ENCODE results near the gene ZNF451. TPM values are rescaled to one million over a fixed set of nuclear protein-coding genes. Genes with fewer than 3 reads are reported as not detected.

ZNF451 gene
- total and polyA plus RNA-seq, 2 experiments from 2014 or later = 19.9 to 39.0 TPM

- Histone ChIP-seq H3K4me2 (ENCODE audit: unreplicated experiment) (no peak overlapping the region), H3K36me3 (ENCODE audit: low read depth) (no peaks in the 10 kb centered on the region), H3K4me1 (ENCODE audit: insufficient read depth) (peaks cover 4% of the 10 kb centered on the region), H3K9me3 (ENCODE audit: low read depth) (no peaks in the 10 kb centered on the region), H3K4me3 (no peak overlapping the region), H2AFZ (no peak overlapping the region), H3K9me2 (ENCODE audit: insufficient read depth) (no peaks in the 10 kb centered on the region), H3K27ac (no peak overlapping the region), H3K79me2 (ENCODE audit: insufficient read depth) (no peaks in the 10 kb centered on the region), H3K27me3 (replicated peaks; ENCODE audit: insufficient read depth) (no peaks in the 10 kb centered on the region), H3F3A (ENCODE audit: insufficient read depth) (peaks cover 5% of the 10 kb centered on the region; the same call in 1 of the 2 replicates), H4K20me1 (ENCODE audit: insufficient read depth) (no peaks in the 10 kb centered on the region), H3K9ac (no peak overlapping the region)
- in situ Hi-C loops (cut with MboI) = no loop called here
- no peak for DNase-seq
- WGBS, 2 experiments (ENCODE audit: low coverage in 1 of 2, low lambda C conversion rate in 2 of 2, missing lambda C conversion rate in 2 of 2) = 97% methylated on average over 8 to 9 of the region's 9 CpGs
- TF ChIP-seq EZH2phosphoT487 (IDR thresholded peaks at IDR 0.05; ENCODE audit: insufficient read depth, low read depth) = no peak
- no peak for TF ChIP-seq EZH2 (IDR thresholded peaks at IDR 0.05; ENCODE audit: insufficient read depth, poor library complexity, severe bottlenecking)
These were observed 20.1 kb upstream of the ZNF451 start for GRCh38 chr6:57069920-57070331.

- Histone ChIP-seq H3K9me2 (ENCODE audit: insufficient read depth) (no peaks in the 10 kb centered on the region), H3K9ac (no peak overlapping the region), H3K27me3 (replicated peaks; ENCODE audit: insufficient read depth) (no peaks in the 10 kb centered on the region), H3K4me3 (no peak overlapping the region), H2AFZ (no peak overlapping the region), H3K79me2 (ENCODE audit: insufficient read depth) (no peaks in the 10 kb centered on the region), H3F3A (ENCODE audit: insufficient read depth) (no peaks in the 10 kb centered on the region), H3K4me2 (ENCODE audit: unreplicated experiment) (no peak overlapping the region), H3K36me3 (ENCODE audit: low read depth) (no peaks in the 10 kb centered on the region), H3K9me3 (ENCODE audit: low read depth) (no peaks in the 10 kb centered on the region), H4K20me1 (ENCODE audit: insufficient read depth) (no peaks in the 10 kb centered on the region), H3K4me1 (ENCODE audit: insufficient read depth) (no peaks in the 10 kb centered on the region), H3K27ac (no peak overlapping the region)
- WGBS, 2 experiments (ENCODE audit: low coverage in 1 of 2, low lambda C conversion rate in 2 of 2, missing lambda C conversion rate in 2 of 2) = 84 to 91% methylated on average over 3 of the region's 3 CpGs
- DNase-seq = no peak
- TF ChIP-seq EZH2phosphoT487 (IDR thresholded peaks at IDR 0.05; ENCODE audit: insufficient read depth, low read depth) (no peak), EZH2 (IDR thresholded peaks at IDR 0.05; ENCODE audit: insufficient read depth, poor library complexity, severe bottlenecking) (no peak)
- in situ Hi-C loops (cut with MboI) = no loop called here
These were observed 17.9 kb upstream of the ZNF451 start for GRCh38 chr6:57072108-57072507.

GRCh38 chr6:57074383-57074782, 15.6 kb upstream of the ZNF451 start:
- H3K79me2 ChIP-seq (ENCODE audit: insufficient read depth) = no peaks in the 10 kb centered on the region
- H3K36me3 ChIP-seq (ENCODE audit: low read depth) = no peaks in the 10 kb centered on the region
- no peak overlapping the region for H2AFZ ChIP-seq
- no peaks in the 10 kb centered on the region for H3K27me3 ChIP-seq (replicated peaks; ENCODE audit: insufficient read depth)
- in situ Hi-C loops (cut with MboI) = no loop called here
- H3K4me2 ChIP-seq (ENCODE audit: unreplicated experiment) = no peak overlapping the region
- no peaks in the 10 kb centered on the region for H4K20me1 ChIP-seq (ENCODE audit: insufficient read depth)
- H3K4me1 ChIP-seq (ENCODE audit: insufficient read depth) = no peaks in the 10 kb centered on the region
- H3F3A ChIP-seq (ENCODE audit: insufficient read depth) = no peaks in the 10 kb centered on the region
- no peak for DNase-seq
- H3K9ac ChIP-seq = no peak overlapping the region
- TF ChIP-seq EZH2phosphoT487 (IDR thresholded peaks at IDR 0.05; ENCODE audit: insufficient read depth, low read depth) = no peak
- TF ChIP-seq EZH2 (IDR thresholded peaks at IDR 0.05; ENCODE audit: insufficient read depth, poor library complexity, severe bottlenecking) = no peak
- H3K9me3 ChIP-seq (ENCODE audit: low read depth) = no peaks in the 10 kb centered on the region
- no peak overlapping the region for H3K27ac ChIP-seq
- no peaks in the 10 kb centered on the region for H3K9me2 ChIP-seq (ENCODE audit: insufficient read depth)
- no peak overlapping the region for H3K4me3 ChIP-seq
- 65 to 67% methylated on average over 8 of the region's 8 CpGs for WGBS, 2 experiments (ENCODE audit: low coverage in 1 of 2, low lambda C conversion rate in 2 of 2, missing lambda C conversion rate in 2 of 2)

GRCh38 chr6:57075092-57075491, 14.9 kb upstream of the ZNF451 start:
- Histone ChIP-seq H3K9me3 (ENCODE audit: low read depth) (no peaks in the 10 kb centered on the region), H3K4me1 (ENCODE audit: insufficient read depth) (no peaks in the 10 kb centered on the region), H3K9ac (no peak overlapping the region), H3K4me3 (no peak overlapping the region), H3K27ac (no peak overlapping the region), H3K9me2 (ENCODE audit: insufficient read depth) (no peaks in the 10 kb centered on the region), H3K36me3 (ENCODE audit: low read depth) (no peaks in the 10 kb centered on the region), H3K4me2 (ENCODE audit: unreplicated experiment) (no peak overlapping the region), H2AFZ (no peak overlapping the region), H3K79me2 (ENCODE audit: insufficient read depth) (no peaks in the 10 kb centered on the region), H3F3A (ENCODE audit: insufficient read depth) (no peaks in the 10 kb centered on the region), H3K27me3 (replicated peaks; ENCODE audit: insufficient read depth) (no peaks in the 10 kb centered on the region), H4K20me1 (ENCODE audit: insufficient read depth) (no peaks in the 10 kb centered on the region)
- no peak for DNase-seq
- in situ Hi-C loops (cut with MboI) = no loop called here
- TF ChIP-seq EZH2phosphoT487 (IDR thresholded peaks at IDR 0.05; ENCODE audit: insufficient read depth, low read depth) = no peak
- no peak for TF ChIP-seq EZH2 (IDR thresholded peaks at IDR 0.05; ENCODE audit: insufficient read depth, poor library complexity, severe bottlenecking)
